Endometrial microvascular endothelial cells (primary cell): ENCODE measurements around the gene TAL1. TPM values are rescaled to one million over a fixed set of nuclear protein-coding genes. Genes with fewer than 3 reads are reported as not detected.

ENCODE experiments used
- in situ Hi-C: cut with HindIII; loops from 2 replicates; pipeline ENCODE4 v1.10.0; 2017; ENCODE audit warnings: low sequenced_read_pairs, low pct_unique_long_range_greater_than_20kb; ENCODE audit errors: inconsistent ontology term
- total RNA-seq: library from RNA; depleted of rRNA; stranded (reverse); fragments of >200 nt; gene quantifications from one replicate; pipeline ENCODE4 v1.2.3, GENCODE V29; 2015; ENCODE audit errors: inconsistent ontology term

Gene TAL1
- total RNA-seq, 1 donor from 2014 or later = 22.0 TPM

DNA sequence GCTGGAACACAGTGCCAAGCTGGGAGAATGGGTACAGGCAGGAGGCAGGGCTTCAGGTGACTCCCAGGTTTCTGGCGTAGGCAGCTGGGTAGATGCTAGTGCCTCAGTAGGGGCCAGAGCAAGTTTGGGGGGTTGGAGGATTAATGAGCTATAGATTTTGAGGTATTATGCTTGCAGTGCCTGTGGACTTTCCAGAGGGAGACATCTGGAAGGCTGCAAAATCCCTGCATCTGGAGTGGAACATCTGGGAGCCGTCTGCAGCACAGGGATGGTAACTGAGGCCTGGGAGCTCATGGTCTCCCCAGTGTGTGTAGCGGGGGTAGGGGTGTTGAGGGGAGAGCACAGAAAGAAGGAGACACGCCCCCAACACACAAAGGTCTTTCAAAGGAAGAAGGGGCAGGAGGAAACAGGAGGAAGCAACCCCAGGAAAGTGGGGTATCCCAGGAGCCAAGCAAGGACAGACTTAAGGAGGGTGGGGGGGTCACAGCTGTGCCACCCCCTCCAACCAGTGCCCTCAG is 40.0 kb downstream of the TAL1 start:
- in situ Hi-C loops = no loop called here

DNA sequence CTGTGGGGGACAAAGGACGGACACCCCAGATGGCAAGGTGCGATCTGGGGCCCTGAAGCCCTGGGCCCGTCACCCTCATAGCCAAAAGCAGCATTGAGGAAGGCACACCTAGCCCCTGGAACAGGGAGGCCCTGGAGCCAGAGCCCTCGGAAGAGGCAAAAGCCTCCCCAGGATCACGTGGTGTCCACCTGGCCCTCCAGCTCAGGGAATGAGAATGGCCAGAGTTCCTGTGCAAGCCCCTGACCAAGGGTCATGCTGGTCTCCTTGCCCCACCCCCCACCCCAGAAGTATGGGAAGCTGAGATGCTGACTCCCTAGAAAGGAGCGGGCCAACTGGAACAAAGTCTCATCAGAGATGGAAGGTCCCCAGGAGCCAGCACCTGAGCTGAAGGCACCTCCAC is 41.2 kb downstream of the TAL1 start:
- in situ Hi-C loops = no loop called here

DNA sequence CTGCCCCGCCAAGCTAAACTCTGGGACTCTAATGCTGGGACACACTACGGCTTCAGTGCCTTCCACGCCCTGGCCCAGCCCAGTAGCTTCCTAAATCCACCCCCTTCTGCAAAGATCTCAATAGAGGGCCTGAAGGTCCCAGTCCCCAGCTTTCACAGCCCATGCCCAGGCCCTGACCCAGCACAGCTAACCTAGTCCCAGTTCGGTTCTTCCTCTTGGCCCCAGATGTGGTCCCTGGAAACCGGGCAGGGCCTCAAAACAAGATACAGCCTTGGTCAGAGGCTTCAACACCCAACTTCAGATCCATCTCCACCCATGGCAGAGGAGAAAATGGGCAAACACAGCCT is 41.5 kb downstream of the TAL1 start:
- in situ Hi-C loops = no loop called here

DNA sequence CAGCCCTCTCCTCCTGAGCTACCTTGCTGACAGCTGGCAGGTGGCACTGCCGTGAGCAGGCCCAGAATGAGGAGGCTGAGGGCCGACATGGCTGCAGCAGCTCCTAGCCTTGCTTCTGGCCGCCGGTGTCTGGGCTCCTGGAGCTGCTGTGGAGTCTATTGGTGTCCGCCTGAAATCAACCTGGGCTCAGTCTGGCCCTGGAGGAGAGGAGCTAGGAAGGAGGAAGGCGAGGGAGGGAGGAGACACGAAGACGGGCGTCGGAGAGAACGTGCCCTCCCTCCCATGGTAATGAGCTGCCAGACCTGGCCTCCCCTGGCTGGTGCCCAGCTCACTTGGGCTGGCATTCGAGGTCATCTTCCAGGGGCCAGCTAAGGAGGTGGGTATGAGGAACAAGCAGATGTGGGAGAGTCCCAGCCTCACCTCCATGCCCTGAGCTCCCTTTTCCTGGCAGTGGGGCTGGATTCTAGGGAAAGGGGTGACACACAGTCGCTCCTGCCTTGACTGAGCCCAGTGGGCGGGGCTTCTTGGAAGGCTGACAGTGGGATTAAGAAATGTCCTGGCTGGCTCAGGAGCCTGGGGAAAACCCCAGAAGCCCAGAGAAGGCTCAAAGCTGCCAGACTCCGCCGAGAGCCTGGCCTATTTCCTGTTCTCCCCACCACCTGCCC is 42.0 kb downstream of the TAL1 start, which contains the start of gene PDZK1IP1:
Gene PDZK1IP1, minus strand, starts transcription at position 193 of the 665 bp plus-strand sequence. Its CDS starts 104 bp downstream, at position 89.
- in situ Hi-C loops = no loop called here

DNA sequence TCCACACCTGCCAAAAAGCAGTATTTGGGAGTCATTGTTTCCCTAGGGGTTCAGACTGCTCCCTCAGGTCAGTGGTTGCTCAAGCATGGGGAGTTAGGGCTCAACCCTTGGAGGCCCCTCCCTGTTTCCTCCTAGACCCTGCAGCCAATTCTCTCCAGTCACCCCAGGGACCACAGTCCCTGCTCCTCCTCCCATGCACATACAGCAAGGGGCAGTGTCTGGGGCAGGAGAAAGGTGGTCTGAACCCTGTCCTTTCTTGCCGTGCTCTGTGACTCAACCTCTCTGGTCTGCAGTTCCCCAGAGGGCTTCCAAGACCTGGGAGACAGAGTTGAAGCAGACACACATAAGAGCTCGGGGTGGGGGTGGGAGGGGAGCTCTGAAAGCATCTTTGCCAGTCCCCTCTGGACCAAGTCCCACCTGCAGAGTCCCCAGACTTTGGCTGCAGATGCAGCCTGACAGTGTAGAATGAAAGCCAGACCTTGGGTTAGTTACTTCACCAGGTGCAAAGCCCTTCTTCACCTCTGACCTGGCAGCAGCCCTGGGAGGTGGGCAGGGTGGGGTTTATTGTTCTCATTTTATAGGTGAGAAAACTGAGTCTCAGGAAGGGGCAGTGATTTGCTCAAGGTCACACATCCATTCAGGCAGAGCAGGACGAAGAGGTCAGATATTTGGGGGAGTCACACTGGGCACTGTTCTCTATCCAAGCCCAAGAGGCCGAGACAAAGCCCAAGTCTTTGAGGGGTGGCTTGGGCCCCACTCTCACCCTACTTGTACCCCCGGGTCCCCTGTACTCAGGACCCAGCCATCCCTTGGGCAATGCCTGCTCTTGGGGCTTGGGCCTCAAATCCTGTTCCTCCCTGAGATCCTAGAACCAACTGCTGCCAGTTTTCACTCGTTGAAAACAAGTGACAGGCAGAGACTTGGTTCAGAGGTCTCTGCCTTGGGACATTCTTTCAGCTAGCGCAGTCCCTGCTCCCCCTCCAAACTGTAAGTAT is 42.9 kb downstream of the TAL1 start:
- in situ Hi-C loops = no loop called here

DNA sequence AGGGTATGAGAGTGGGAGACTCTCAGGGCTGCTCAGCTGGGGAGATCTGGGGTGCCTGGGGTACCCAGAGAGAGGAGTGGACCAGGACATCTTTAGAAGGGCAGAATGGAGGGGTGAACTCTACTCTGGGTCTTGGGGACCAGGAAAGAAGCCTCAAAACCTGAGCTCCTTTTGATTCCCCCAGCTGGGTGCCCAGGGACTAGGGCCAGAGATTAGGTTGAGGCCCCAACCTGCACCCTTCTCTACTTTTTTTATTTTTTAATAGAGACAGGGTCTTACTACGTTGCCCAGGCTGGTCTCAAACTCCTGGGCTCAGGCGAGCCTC is 44.1 kb downstream of the TAL1 start:
- in situ Hi-C loops = no loop called here

DNA sequence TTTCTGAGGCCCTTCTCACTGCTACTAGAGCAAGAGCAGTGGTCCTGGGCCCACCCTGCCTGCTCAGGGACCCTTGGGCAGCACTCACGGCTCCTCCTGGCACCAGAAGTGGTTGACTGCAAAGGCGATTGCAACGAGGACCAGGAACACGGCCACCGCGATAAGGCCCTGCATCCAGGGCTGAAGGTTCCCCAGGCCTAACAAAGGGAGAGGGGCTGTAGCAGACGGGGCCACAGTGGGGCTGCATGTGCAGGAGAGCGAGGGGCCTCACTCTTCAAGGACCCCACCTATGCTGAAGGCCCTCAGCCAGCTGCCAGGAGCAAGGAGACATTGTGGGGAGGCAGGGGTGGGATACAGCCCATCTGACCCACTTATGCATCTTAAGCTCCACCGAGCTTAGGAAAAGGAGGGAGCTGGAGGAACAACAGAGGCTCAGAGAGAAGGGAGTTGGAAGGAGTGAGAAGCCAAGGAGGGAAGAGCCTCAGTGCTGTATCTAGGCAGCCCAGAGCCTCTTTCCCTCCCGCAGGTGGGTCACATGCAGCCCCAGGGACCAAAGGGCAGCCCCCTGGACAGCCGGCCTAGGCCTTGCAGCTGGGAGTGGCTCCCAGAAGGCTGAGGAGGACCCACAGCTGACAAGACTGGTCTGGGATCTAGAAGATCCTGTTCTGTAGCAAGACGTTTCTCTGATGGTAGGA is 44.6 kb downstream of the TAL1 start:
- in situ Hi-C loops = no loop called here

DNA sequence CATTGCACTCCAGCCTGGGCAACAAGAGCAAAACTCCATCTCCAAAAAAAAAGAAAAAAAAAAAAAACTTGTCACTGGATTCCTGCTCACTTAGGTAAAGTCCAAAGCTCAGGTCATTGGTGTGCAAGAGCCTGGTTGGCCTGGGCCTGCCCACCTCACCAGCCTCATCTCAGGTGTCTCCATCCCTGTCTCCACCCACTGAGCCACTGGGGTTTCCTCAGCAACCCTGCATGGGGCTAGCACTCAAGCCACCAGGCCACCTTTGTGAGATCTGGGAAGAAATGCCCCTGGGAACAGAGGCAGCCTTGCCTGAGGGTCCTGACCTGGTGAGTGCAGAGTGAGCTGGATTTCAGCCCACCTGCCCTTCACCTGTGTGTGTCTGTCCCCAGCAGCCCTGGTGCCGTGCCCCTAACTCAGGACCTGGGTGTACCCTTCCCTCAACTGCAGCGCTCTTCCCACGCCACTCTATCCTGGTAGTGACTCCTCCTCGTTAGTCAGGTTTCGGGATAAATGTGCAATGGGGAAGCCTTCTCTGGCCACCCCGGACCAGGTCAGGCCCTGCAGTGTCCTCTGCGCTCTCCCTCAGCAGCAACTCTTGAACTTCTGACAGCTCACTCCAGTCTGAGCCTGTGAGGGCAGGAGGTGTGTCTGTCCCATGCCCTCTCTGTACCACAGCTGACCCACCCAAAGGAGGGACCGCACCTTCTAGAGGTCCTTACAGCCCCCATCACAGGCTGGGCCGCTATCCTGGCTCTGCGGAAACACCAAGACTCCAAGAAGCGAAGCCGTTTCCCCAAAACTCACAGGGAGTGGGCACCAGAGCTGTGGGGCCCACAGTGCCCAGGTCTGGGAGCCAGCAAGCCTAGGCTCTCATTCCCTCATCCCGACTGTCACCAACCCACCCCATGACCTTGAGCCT is 45.5 kb downstream of the TAL1 start:
- in situ Hi-C loops = no loop called here

DNA sequence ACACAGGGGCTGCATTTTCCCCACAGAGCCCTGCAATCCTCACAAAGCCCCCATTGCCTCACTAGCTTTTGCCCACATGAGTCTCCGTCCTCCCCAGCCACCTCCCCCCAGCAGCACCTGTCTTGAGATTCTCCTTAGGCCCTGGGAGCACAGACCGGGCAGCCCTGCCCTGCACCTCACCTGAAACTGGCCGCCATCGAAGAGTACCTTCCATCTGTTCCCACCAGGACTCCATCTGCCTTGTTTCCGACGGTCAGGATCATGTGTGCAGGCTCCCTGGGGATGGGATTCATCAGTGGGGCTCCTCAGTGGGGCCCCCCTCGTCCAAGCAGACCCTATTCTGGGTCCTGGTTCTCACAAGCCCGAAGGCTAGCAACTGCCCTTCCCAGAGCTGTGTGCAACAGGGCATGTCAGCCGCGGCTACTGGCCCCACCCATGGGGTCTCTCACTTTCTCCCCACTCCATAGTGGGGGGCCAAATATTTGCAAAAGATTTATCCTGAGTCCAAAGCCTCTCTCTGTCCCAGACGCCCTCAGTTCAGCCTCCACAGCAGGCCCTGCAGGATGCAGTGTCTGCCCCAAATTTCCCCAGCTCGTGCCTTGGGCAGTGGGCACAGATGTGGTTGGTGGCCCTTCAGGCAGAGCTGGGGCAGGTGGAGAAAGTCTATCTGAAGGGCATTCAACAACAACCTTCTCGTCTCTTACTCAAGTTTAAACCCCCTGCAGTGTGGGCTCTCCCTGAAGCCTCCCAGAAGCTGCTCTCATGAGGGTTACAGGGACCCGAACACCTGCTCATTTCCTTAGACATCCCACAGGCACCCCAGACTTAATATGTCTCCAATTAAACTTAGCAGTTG is 47.0 kb downstream of the TAL1 start:
- in situ Hi-C loops = no loop called here

DNA sequence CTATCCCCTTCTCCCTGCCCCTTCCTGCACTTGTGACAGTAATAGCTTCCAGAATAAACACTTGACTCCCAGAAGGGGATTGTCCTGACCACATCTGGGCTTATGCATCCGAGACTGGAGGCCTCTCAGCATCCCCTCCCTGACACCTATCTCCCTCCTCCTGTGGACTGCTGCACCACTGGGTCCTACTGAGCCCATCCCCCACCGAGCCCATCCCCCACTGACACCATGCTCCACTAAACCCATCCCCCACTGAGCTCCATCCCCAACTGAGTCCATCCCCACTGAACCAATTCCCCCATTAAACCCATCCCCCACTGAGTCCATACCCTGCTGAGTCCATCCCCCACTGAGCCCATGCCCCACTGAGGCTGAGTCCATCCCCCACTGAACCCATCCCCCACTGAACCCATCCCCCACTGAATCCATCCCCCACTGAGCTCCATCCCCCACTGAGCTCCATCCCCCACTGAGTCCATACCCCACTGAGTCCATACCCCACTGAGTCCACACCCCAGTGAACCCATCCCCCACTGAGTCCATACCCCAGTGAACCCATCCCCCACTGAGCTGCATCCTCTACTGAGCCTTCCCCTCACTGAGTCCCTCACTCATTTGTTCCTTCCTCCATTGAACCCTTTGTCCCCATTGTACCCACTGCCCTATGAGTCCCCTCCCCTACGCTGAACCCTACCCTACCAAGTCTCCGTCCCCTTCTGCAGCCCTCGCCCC is 47.8 kb downstream of the TAL1 start:
- in situ Hi-C loops = no loop called here

DNA sequence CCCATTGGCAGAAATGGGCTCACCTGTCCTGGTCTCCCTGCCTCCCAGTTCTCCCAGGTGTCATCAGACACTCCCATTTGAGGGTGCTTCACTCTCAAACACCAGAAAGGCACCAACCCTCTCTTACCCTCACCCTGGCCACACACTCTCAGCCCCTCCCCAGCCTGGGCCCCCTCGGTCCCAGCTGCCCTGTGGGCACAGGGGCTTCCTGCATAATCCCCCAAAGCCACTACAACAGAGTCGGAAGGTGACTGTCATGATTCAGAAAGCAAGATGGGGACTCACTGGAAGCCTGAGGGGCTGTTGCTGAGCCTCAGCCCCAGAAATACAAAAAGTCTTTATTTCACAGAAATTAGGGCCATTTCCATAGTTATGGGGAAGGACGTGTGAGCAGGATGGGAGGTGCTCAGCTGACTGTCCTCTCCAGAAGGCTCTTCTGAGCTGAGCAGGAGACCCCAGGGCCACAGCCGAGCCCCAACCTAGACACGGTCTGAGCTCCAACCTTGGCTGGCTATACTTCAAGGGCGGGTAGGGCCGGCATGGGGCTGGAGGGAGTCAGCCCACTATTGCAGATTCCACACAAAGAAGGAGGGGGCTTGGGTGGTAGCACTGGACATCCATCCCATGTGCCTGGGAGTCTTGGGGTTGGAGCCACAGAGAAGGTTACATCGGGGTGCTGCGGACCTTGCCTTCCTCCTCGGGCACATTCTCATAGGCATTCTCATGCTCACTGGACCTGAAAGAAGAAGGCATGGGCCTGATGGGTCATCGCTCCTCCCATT is 48.5 kb downstream of the TAL1 start:
- in situ Hi-C loops = no loop called here

DNA sequence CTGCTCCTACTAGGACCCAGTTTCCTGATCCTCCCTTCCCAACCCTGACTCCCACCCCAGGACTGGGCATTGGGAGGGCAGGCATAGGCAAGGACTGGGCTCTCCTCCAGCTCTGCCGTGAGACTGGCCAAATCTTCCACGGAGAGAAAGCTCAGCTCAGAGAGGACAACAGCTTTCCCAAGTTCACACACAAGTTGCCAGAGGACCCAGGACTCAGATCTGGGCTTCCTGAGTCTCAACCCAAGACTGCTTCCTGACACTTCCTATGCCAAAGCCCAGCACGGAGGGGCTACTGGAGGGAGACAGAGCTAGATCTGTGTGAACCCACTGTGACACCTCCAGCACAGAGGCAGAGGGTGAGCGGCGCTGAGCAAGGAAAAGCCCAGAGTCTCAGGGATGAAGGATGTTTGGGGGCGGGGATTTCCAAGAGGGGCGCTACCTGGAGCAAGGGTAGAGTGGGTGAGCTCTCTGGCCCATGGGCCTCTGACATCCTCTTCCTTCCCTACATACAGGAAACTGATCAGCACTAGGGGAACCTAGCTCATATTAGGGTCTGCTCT is 49.3 kb downstream of the TAL1 start:
- in situ Hi-C loops = no loop called here

DNA sequence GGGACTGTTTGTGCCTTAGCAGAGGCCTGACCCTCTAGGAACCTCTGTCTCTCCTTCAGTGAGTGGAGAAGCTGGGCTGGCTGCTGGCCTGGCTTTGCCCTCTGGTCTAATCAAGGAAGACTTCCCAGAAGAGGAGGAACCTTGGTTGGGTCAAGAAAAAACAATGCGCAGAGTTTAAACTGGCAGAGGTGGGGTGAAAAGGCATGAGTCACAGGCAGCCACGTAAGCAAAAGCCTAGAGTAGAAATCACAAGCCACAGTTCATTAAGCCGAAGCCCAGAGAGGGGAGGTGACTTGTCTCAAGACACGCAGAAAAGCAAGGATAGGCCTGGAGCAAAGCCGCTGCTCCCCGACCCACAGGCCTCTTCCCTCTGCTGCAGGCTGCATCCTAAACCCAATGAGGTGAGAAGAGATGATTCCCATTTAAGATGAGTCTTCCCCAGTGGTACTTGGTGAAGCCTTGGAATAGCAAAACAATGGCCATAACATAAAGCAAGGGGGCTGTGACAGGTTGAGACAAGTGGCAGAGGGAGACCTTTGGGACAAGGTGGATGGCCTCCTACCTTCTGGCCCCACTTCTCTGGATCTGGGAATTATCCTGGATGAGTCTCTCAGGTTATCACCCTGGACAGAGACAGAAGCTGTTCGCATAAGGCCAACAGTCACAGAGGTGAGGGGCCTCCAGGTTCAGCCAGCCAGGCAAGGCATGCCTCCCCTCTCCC is 49.9 kb downstream of the TAL1 start:
- in situ Hi-C loops = no loop called here

DNA sequence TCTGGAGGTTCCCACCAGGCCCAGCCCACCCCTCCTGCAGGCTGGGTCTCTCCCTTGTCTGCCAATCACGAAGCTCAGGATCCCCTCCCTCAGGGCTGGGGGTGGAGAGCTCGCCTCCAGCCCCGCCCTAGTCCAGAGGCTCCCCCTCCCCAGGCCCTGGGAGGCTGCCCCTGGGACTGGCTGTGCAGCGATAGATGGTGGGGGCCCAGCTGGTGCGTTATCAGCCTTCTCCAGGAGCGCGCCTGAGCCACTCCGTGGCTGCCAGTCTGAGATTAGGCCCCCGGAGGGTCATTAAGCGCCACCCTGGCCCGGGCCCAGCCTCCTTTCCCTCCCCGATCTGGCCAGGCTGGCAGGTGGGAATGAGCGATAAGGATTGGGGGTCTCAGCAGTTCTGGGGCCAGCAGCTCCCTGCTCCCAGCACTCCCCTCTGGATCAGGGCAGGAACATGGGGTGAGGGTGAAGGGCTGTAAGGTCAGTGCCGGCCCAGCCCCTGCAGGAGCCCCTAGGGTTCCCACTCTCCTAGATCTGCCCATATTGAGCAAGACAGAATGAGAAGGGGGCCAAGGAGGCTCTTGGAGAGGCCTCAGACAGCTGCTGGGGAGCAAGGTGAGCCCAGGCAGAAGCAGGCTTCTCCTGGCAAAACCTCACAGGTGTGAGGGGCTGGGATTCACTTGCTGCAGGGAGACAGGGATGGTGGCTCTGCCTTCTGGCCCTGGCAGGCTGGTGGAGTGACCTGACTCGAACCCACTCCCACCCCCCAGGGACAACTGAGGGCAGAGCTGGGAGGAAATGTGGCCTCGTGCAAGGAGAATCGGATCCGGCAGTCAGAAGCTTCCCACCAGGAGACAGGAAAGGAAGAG is 50.7 kb downstream of the TAL1 start:
- in situ Hi-C loops = no loop called here
